OCI-LY3 (cell line): ENCODE results near the gene TIMM44.

ENCODE experiments used
- EZH2phosphoT487 ChIP-seq: fragments of 200-600 bp; shearing (Covaris generic); IDR thresholded peaks from 2 replicates; pipeline ENCODE4 v1.6.1; 2018; ENCODE audit warnings: antibody characterized with exemption, mixed run types, low read depth
- TF ChIP-seq, protein P1 (sequence below): fragments of 200-600, 300-600 bp; sonication (generic); IDR thresholded peaks from 2 replicates; pipeline ENCODE4 v1.5.1; 2014; ENCODE audit warnings: antibody characterized with exemption, low read length, low read depth

DNA sequence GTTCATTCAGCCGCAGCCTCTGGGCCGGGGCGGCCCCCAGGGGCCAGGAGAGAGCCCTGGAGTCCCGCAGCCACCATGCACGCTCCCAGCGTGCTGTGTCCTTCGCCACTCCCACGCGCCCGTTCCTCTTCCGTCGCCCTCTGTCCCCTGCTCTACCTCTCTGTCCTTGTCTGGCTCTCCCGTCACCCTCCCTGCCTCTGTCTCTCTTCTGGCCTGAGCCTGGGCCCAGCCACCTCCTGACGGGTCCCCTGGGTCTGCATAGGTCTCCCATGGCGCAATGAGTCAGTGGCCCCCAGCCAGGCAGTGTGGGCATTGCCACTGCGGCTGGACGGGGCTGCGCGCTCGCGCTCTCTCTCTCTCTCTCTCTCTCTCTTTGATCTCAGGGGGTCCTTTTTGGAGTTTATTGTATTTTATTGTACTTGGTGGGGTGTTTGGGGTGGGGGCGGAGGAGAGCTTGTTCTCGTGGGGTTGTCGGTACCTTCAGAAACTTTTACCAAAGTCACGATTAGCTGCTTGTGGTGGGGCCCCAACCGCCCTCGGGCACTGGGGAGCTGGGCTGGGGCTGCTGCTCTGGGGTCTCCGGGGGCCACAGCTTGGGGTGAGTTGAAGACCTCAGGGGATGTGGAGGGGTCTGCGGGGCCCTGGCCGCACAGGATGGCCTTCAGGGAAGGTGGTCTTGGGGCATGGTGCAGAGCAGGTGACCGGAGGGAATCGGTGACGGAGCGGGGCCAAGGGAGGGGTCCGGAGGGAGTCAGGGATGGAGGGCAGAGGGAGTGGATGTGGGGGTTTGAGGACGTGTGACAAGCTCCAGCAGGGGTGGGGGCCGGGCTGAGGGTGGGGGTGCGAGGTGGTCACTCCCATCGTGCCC lies 30.5 kb downstream of the TIMM44 start:
- TF ChIP-seq, protein P1, sequence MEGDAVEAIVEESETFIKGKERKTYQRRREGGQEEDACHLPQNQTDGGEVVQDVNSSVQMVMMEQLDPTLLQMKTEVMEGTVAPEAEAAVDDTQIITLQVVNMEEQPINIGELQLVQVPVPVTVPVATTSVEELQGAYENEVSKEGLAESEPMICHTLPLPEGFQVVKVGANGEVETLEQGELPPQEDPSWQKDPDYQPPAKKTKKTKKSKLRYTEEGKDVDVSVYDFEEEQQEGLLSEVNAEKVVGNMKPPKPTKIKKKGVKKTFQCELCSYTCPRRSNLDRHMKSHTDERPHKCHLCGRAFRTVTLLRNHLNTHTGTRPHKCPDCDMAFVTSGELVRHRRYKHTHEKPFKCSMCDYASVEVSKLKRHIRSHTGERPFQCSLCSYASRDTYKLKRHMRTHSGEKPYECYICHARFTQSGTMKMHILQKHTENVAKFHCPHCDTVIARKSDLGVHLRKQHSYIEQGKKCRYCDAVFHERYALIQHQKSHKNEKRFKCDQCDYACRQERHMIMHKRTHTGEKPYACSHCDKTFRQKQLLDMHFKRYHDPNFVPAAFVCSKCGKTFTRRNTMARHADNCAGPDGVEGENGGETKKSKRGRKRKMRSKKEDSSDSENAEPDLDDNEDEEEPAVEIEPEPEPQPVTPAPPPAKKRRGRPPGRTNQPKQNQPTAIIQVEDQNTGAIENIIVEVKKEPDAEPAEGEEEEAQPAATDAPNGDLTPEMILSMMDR, result no peak
- no peak for TF ChIP-seq EZH2phosphoT487
